ENCODE measurements around the gene CBX8. TPM values are rescaled to one million over a fixed set of nuclear protein-coding genes. Genes with fewer than 3 reads are reported as not detected.
A peak's percentile ranks its signal among the peaks of the same experiment; 100 is the strongest.

The CBX8 gene
- total and polyA plus RNA-seq, 2 of the 8 experiments (the other 6 are each of a cell fraction or from before 2014, with no cell fraction given), result 0.09 to 2.1 TPM

- Histone ChIP-seq H3K27me3 (replicated peaks in 1 of 4; ENCODE audit: control insufficient read depth in 3 of 4, extremely low read depth in 1 of 4, insufficient read depth in 3 of 4, low read length in 3 of 4) (peaks cover 83 to 92% (median 90%) of the 10 kb centered on the region in 4 experiments), H3K4ac (replicated peaks; ENCODE audit: insufficient read length, low read depth, low read length) (no peak overlapping the region), H3K4me2 (ENCODE audit: insufficient read depth in 1 of 2, low read depth in 2 of 2, low read length in 2 of 2) (peak overlapping the region; percentile 63 to 70), H3K14ac (ENCODE audit: insufficient read length) (no peak overlapping the region), H2BK15ac (ENCODE audit: low read length) (no peak overlapping the region), H3K23me2 (ENCODE audit: low read depth, low read length) (peaks cover under 1% of the 10 kb centered on the region), H2BK20ac (ENCODE audit: low read length) (0 out of 2 replicates have a peak overlapping the region, but pooled peaks have one; percentile 43), H3K36me3 (ENCODE audit: control insufficient read depth in 2 of 4, insufficient read depth in 4 of 4, low read length in 3 of 4) (peaks cover 0 to 12% (median 0%) of the 10 kb centered on the region in 4 experiments; a peak in 1 of 8 replicates), H2BK12ac (ENCODE audit: low read depth, low read length) (0 out of 2 replicates have a peak overlapping the region, but pooled peaks have one; percentile 27), H2AK5ac (ENCODE audit: low read depth, low read length) (0 out of 2 replicates have a peak overlapping the region, but pooled peaks have one; percentile 2), H3K4me3 (ENCODE audit: extremely low read depth in 1 of 4, insufficient read depth in 2 of 4, low read depth in 3 of 4, low read length in 4 of 4) (peak overlapping the region in 2 of 4 experiments; percentile 24 to 53; a peak in 2 of 8 replicates), H2BK120ac (replicated peaks; ENCODE audit: low read depth, low read length) (no peak overlapping the region), H3K79me2 (ENCODE audit: control insufficient read depth in 1 of 2, insufficient read depth in 2 of 2, low read length in 2 of 2) (no peaks in the 10 kb centered on the region), H3K9ac (replicated peaks in 1 of 4; ENCODE audit: extremely low read depth in 1 of 4, low read depth in 3 of 4, low read length in 3 of 4) (no peak overlapping the region), H3K9me3 (ENCODE audit: insufficient read depth in 2 of 2, low read depth in 1 of 2, low read length in 1 of 2) (peaks cover 0 to 7% of the 10 kb centered on the region in 2 experiments; a peak in 3 of 4 replicates), H4K5ac (ENCODE audit: insufficient read length, low read depth, low read length) (no peak overlapping the region), H2AFZ (ENCODE audit: low read length) (no peak overlapping the region), H4K91ac (replicated peaks; ENCODE audit: insufficient read length, low read length) (no peak overlapping the region), H3K56ac (replicated peaks; ENCODE audit: insufficient read length, low read depth, low read length) (no peak overlapping the region), H3K27ac (ENCODE audit: low read depth, low read length) (no peak overlapping the region), H3K18ac (ENCODE audit: extremely low read depth, low read length) (peak overlapping the region; percentile 71; the same call in 1 of the 2 replicates), H4K8ac (ENCODE audit: extremely low read depth, insufficient read depth, low read length) (no peak overlapping the region), H2BK5ac (ENCODE audit: low read depth, low read length) (no peak overlapping the region), H3K4me1 (replicated peaks in 1 of 4; ENCODE audit: control insufficient read depth in 3 of 4, insufficient read depth in 4 of 4, low read length in 3 of 4) (peaks cover 4 to 58% (median 44%) of the 10 kb centered on the region in 4 experiments), H4K20me1 (replicated peaks in 1 of 2; ENCODE audit: control insufficient read depth in 1 of 2, insufficient read depth in 2 of 2, low read length in 2 of 2) (peaks cover 4 to 19% of the 10 kb centered on the region in 2 experiments), H3K23ac (ENCODE audit: insufficient read length) (no peak overlapping the region), H3K79me1 (ENCODE audit: low read depth, low read length) (no peaks in the 10 kb centered on the region)
- ChIA-PET CTCF (ENCODE audit: partially characterized antibody) (interaction anchor here (0.9 to 19.1 kb wide), 11 partner anchors 10 to 174 kb away, joined by 3 to 576 read pairs (median 4); partner anchors contain the start of gene CBX4), POLR2A (ENCODE audit: partially characterized antibody) (interaction anchor here (1.1 to 24.0 kb wide), 9 partner anchors 10 to 41 kb away, joined by 4 to 374 read pairs (median 6); partner anchors contain the start of genes CBX2 and CBX4)
- 8% methylated on average over 38 of the region's 52 CpGs; no CpG with 5 or more reads in 1 of the 2 experiments for whole genome bisulfite sequencing, 2 experiments (ENCODE audit: extremely low coverage in 1 of 2, insufficient coverage in 1 of 2, insufficient read length in 1 of 2, insufficient replicate concordance in 2 of 2, low coverage in 1 of 2, low lambda C conversion rate in 2 of 2, missing lambda C conversion rate in 1 of 2)
- FAIRE-seq (no peak), DNase-seq (ENCODE audit: low read depth in 1 of 2, low spot score in 2 of 2) (no peak)
- TF ChIP-seq RNF2 (IDR thresholded peaks at IDR 0.05; ENCODE audit: borderline replicate concordance, low read depth, low read length, missing control alignments, poor library complexity, severe bottlenecking) (peak; percentile 67), RXRA (IDR thresholded peaks at IDR 0.05; ENCODE audit: insufficient read depth, low read depth, low read length) (no peak), HDAC2 (IDR thresholded peaks at IDR 0.05; ENCODE audit: borderline replicate concordance in 1 of 2, low read depth in 2 of 2, low read length in 2 of 2) (no peak), ZNF274 (IDR thresholded peaks at IDR 0.05; ENCODE audit: borderline replicate concordance, extremely low read depth, low read length) (no peak), YY1 (IDR thresholded peaks at IDR 0.05; ENCODE audit: low read depth, low read length) (no peak), MAFK (IDR thresholded peaks at IDR 0.05; ENCODE audit: low read depth, low read length) (no peak), EZH2 (IDR thresholded peaks at IDR 0.05; ENCODE audit: low read depth, low read length, severe bottlenecking) (peak; percentile 81), CEBPB (IDR thresholded peaks at IDR 0.05; ENCODE audit: low read depth, low read length) (no peak), EP300 (IDR thresholded peaks at IDR 0.05; ENCODE audit: borderline replicate concordance in 1 of 2, low read depth in 2 of 2, low read length in 2 of 2) (no peak)
Observed at GRCh38 chr17:79801156-79802038, 4.5 kb upstream of the CBX8 start.

All from H1 (cell line).